SU-DHL-6 (cell line): ENCODE data around the gene CEP72.

ENCODE experiments used
- H2AFZ ChIP-seq: fragments of 200-600 bp; sonication (generic); 2 replicates; pipeline ENCODE4 v1.6.1; 2014; ENCODE audit warnings: low read depth, mild to moderate bottlenecking, moderate library complexity, mixed read lengths, antibody characterized with exemption, low read length; ENCODE audit not compliant: severe bottlenecking
- H3F3A ChIP-seq: fragments of 200-600 bp; shearing (Covaris generic); 2 replicates; pipeline ENCODE4 v1.6.0; 2016; ENCODE audit warnings: antibody characterized with exemption, mild to moderate bottlenecking; ENCODE audit not compliant: insufficient read depth
- H3K27ac ChIP-seq: fragments of 200-600 bp; sonication (generic); 2 replicates; pipeline ENCODE4 v1.5.1; 2016; ENCODE audit warnings: low read depth, mild to moderate bottlenecking, low read length, moderate library complexity, mixed read lengths
- H3K27me3 ChIP-seq: fragments of 200-600 bp; sonication (generic), shearing (Covaris generic); 2 replicates; pipeline ENCODE4 v1.6.0; 2014; ENCODE audit warnings: mild to moderate bottlenecking, low read length
- H3K36me3 ChIP-seq: fragments of 200-600 bp; sonication (generic); 2 replicates; pipeline ENCODE4 v1.6.1; 2014; ENCODE audit warnings: mild to moderate bottlenecking, low read length, mixed read lengths
- H3K4me2 ChIP-seq: fragments of 300-600, 200-600 bp; shearing (Covaris generic), sonication (generic); 2 replicates; pipeline ENCODE4 v1.6.0; 2014; ENCODE audit warnings: low read length, low read depth, mild to moderate bottlenecking; ENCODE audit not compliant: poor library complexity, severe bottlenecking
- H3K4me3 ChIP-seq: fragments of 200-600 bp; sonication (generic); 2 replicates; pipeline ENCODE4 v1.5.1; 2014; ENCODE audit warnings: antibody characterized with exemption, low read length, mild to moderate bottlenecking, mixed read lengths; ENCODE audit not compliant: insufficient read depth, poor library complexity, severe bottlenecking
- H3K79me2 ChIP-seq: fragments of 200-600 bp; sonication (generic); 2 replicates; pipeline ENCODE4 v1.6.1; 2014; ENCODE audit warnings: mild to moderate bottlenecking, low read length, moderate library complexity; ENCODE audit not compliant: insufficient read depth
- H3K9ac ChIP-seq: fragments of 200-600 bp; sonication (generic); 2 replicates; pipeline ENCODE4 v1.7.0; 2014; ENCODE audit warnings: mild to moderate bottlenecking, low read length
- H3K9me2 ChIP-seq: fragments of 200-600 bp; sonication (generic); replicated peaks from 2 replicates; pipeline ENCODE4 v1.6.1; 2014; ENCODE audit warnings: low read length; ENCODE audit not compliant: insufficient read depth
- H3K9me3 ChIP-seq: fragments of 200-600 bp; sonication (generic); 2 replicates; pipeline ENCODE4 v1.6.1; 2014; ENCODE audit warnings: low read length, mixed read lengths; ENCODE audit not compliant: insufficient read depth
- H4K20me1 ChIP-seq: fragments of 200-600 bp; sonication (generic); 2 replicates; pipeline ENCODE4 v1.6.1; 2014; ENCODE audit warnings: low read depth, mild to moderate bottlenecking, antibody characterized with exemption, low read length, moderate library complexity, mixed read lengths
- EZH2phosphoT487 ChIP-seq: fragments of 200-600 bp; sonication (generic), shearing (Covaris generic); conservative IDR thresholded peaks from 2 replicates; pipeline ENCODE4 v1.6.1; 2018; ENCODE audit warnings: mild to moderate bottlenecking, antibody characterized with exemption, low read length, moderate library complexity, mixed read lengths
- TF ChIP-seq, protein P1 (sequence below): fragments of 200-600 bp; sonication (generic); IDR thresholded peaks from one replicate; pipeline ENCODE4 v1.5.1; 2017; ENCODE audit warnings: antibody characterized with exemption, mild to moderate bottlenecking, low read length, moderate library complexity; ENCODE audit not compliant: insufficient read depth, poor library complexity, severe bottlenecking

The CEP72 gene

GRCh38 chr5:642481-642880 is 30.3 kb downstream of the CEP72 start:
- no peaks in the 10 kb centered on the region for H3K9me2 ChIP-seq
- no peaks in the 10 kb centered on the region for H3F3A ChIP-seq
- H3K9me3 ChIP-seq: 0 out of 2 replicates have a peak, but pooled peaks cover 4% of the 10 kb centered on the region
- no peak overlapping the region for H3K4me2 ChIP-seq
- no peaks in the 10 kb centered on the region for H3K27me3 ChIP-seq
- TF ChIP-seq, protein P1, sequence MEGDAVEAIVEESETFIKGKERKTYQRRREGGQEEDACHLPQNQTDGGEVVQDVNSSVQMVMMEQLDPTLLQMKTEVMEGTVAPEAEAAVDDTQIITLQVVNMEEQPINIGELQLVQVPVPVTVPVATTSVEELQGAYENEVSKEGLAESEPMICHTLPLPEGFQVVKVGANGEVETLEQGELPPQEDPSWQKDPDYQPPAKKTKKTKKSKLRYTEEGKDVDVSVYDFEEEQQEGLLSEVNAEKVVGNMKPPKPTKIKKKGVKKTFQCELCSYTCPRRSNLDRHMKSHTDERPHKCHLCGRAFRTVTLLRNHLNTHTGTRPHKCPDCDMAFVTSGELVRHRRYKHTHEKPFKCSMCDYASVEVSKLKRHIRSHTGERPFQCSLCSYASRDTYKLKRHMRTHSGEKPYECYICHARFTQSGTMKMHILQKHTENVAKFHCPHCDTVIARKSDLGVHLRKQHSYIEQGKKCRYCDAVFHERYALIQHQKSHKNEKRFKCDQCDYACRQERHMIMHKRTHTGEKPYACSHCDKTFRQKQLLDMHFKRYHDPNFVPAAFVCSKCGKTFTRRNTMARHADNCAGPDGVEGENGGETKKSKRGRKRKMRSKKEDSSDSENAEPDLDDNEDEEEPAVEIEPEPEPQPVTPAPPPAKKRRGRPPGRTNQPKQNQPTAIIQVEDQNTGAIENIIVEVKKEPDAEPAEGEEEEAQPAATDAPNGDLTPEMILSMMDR: no peak
- no peak for TF ChIP-seq EZH2phosphoT487
- no peaks in the 10 kb centered on the region for H3K79me2 ChIP-seq
- H2AFZ ChIP-seq: no peak overlapping the region
- H3K27ac ChIP-seq: no peak overlapping the region
- peaks cover 14% of the 10 kb centered on the region for H3K36me3 ChIP-seq
- H3K4me3 ChIP-seq: no peak overlapping the region
- no peak overlapping the region for H3K9ac ChIP-seq
- no peaks in the 10 kb centered on the region for H4K20me1 ChIP-seq

DNA sequence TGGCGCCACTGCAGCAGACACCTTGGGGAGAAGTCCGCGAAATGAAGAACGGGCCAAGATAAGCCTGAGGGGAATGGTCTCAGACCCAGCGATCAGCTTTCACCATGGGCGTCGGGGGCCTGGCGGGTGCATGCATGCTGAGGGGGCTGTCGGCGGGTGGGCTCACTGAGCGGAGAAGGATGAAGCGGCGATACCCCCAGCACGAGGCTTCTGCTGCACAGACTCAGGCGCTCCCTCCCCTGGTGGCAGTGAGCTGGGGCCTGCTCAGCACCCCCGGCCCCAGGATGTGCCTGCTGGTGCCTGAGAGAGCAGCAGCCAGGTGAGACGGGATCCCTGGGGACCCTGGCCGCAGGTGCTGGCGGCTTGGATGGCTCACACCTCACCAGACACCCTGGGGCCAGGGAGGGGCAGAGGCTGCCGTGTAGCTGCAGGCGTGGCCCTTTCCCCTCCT is 31.2 kb downstream of the CEP72 start:
- Histone ChIP-seq H3K9me2 (no peaks in the 10 kb centered on the region), H3K79me2 (no peaks in the 10 kb centered on the region), H3K4me2 (no peak overlapping the region), H3F3A (no peaks in the 10 kb centered on the region), H3K27ac (no peak overlapping the region), H3K9ac (no peak overlapping the region), H3K4me3 (no peak overlapping the region), H3K27me3 (no peaks in the 10 kb centered on the region), H3K9me3 (0 out of 2 replicates have a peak, but pooled peaks cover 9% of the 10 kb centered on the region), H3K36me3 (peaks cover 20% of the 10 kb centered on the region), H4K20me1 (no peaks in the 10 kb centered on the region), H2AFZ (no peak overlapping the region)
- TF ChIP-seq, protein P1: no peak
- TF ChIP-seq EZH2phosphoT487: no peak

GRCh38 chr5:643811-644271 is 31.7 kb downstream of the CEP72 start:
- Histone ChIP-seq H3K4me2 (no peak overlapping the region), H3K27me3 (no peaks in the 10 kb centered on the region)

More at GRCh38 chr5:643811-644271, 31.7 kb downstream of the CEP72 start:
- no peak overlapping the region for H2AFZ ChIP-seq
- H3K9ac ChIP-seq: no peak overlapping the region
- no peak overlapping the region for H3K27ac ChIP-seq
- no peak overlapping the region for H3K4me3 ChIP-seq
- no peaks in the 10 kb centered on the region for H3K79me2 ChIP-seq
- H3K36me3 ChIP-seq: peaks cover 20% of the 10 kb centered on the region
- no peak for TF ChIP-seq EZH2phosphoT487
- TF ChIP-seq, protein P1: no peak
- no peaks in the 10 kb centered on the region for H3K9me2 ChIP-seq
- no peaks in the 10 kb centered on the region for H3F3A ChIP-seq
- H4K20me1 ChIP-seq: no peaks in the 10 kb centered on the region
- 0 out of 2 replicates have a peak, but pooled peaks cover 9% of the 10 kb centered on the region for H3K9me3 ChIP-seq
